G401 (cell line): ENCODE results near the gene PRPF40B. TPM values are rescaled to one million over a fixed set of nuclear protein-coding genes. Genes with fewer than 3 reads are reported as not detected.

Experiments used
- DNase-seq: peaks from one replicate; pipeline ENCODE4 v3.0.0-alpha.2; 2015; ENCODE audit warnings: low spot score
- in situ Hi-C: cut with HindIII; loops from 2 replicates; pipeline ENCODE4 v1.10.0; 2016; ENCODE audit warnings: low sequenced_read_pairs, mixed read lengths
- total RNA-seq: library from RNA; depleted of rRNA; stranded (reverse); fragments of >200 nt; shearing (Covaris generic); gene quantifications from 2 replicates; pipeline ENCODE4 v1.2.3, GENCODE V29; 2014

Gene PRPF40B
- total RNA-seq, 1 experiment from 2014 or later, result 11.2 TPM

DNA sequence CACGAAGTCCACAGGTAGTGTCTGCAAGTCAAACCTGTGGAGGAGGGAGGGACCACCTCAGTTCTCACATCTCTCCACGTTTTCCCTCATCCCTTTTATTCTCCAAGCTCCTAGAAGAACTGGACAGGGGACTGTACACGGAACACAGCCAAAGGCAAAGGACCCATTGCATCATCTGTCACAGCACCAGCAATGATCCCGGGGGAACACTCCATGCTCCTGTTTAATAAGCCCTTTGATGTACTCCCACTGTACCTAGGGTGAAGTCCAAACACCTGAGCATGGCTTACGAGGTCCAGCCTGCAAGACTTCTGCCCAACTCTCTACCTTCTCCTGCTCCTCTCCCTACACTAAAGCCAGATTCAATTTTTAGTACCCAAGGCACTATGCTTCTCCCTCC lies 26.5 kb downstream of the PRPF40B start:
- in situ Hi-C loops, result no loop called here
- DNase-seq, result no peak

DNA sequence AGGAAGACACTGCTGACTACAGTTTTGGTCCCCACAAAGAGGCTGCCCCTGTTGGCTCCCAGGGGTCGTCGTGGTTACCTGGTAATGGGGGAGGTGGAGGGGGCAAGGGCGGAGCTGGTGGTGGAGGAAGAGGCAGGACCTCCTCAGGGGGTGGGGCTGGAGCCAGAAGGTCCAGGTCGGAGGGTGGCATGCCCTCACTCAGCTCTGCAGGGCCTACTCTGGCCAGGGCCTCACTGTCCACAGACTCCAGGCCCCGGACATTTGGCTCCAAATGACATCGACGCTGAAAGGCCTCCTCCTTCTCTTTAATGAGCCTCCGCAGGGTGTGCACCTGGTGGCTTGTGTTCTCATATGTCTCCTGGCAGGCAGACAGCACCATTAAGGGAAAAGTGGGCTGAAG lies 28.5 kb downstream of the PRPF40B start:
- DNase-seq, result peak; percentile 49
- in situ Hi-C loops, result no loop called here

DNA sequence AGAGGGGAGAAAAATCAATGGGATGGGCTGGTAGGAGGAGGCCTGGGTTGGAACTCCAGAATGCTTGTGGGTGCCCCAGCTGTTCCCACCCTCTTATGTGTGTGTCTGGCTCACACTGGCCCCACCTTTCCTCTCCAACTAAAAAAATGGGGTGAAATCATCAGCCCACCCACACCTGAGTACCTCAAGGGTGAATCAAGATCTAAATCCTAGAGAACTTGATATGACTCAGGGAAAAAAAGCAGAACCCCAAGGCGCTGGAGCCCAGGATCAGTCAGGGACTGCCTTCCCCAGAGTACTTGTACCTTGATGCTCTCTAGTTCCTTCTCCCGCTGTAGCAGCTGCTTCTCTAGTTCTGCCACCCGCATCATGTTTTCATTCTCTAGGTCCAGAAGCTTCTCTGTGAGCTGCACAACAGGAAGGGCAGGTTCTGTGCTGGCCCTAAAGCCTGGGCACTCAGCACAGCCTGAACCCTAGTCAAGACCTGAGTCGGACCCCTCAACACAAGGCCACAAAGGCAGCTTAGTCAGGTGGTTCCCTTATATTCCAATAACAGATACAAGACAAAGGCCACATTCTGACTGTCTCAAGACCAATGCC lies 29.7 kb downstream of the PRPF40B start:
- in situ Hi-C loops, result no loop called here
- DNase-seq, result no peak

DNA sequence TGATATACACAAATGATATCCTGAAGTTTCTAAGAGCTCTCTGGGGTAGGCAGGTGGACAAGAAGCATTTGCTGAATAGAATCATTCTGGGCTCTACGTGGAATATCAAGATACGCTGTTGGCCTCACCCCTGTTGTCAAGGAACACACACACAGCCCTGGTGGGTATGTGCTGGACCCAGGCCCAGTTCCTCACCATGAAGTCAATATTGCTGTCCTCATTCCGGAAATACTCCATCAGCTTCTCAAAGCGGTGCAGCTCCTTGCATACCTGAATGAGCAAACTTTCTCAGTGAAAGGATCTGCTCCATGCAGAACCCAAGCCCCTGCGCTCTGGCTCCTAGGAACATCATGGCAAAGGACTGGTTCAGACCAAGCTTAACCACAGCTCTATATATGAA lies 31.4 kb downstream of the PRPF40B start:
- no peak for DNase-seq
- in situ Hi-C loops, result no loop called here

DNA sequence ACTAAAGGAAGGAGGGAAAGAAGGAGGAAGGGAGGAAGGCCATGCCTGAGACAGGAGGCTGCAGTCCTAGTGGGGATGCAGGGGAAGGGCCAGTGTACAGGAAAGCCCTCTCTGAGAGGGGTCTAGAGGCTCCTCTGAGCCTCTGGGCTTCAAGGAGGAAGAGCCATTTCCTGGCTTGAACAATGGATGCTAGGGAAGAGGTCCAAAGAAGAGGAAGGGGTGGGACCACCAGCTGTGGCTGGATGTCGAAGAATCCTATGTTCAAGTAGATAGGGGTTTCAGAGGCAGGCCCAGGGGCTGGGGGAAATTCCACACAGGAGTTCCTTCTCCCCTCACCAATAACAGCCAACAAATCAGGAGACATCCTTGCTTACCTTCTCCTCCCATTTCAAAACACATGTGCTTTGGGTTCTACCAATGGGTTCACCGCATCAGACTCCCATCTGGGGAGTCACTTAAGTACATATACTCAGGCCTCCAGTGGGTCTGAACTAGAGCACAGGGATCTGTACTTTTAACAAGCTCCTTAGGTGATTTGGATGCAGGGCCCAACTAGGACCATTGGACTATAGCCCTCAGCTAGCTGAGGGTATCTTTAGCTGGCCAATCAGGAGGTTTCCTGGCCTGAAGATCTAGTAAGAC lies 32.4 kb downstream of the PRPF40B start:
- in situ Hi-C loops, result no loop called here
- no peak for DNase-seq

DNA sequence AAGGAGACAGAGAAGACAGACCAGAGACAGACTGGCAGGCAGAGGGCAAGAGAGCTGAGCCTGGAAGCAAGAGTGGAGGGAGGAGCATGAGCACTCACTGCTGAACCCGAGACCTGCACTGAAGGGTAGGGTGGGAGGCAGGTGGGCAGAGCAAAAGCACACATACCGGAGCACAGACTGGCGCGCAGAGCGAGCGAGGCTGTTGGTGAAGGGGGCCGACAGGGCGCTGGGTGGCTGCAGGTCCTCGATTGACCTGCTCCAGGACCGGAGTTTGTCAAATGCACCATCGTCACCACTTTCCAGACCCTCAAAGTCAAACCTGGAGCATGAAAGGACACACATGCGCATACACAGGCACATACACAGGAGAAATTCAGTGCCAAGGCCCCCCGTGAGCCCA lies 34.9 kb downstream of the PRPF40B start:
- in situ Hi-C loops, result no loop called here
- DNase-seq, result no peak

DNA sequence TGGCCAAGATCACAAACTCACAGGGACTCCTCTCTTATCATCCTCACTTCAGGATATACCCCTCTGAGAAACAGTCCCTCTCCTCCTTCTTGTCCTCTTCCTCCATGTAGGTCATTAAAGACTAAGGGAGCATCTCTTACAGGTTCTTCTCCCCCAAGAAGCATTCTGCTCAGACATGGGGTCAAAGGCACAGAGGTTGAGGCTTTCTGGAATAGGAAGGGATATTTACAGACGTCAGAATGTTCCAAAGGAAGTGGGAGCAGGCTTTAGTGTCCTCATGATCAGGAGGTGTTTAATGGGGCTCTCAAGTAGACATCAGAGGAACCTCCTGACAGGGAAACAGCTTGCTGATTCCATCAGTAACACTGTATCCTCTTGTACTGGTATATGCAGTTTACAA lies 36.4 kb downstream of the PRPF40B start:
- in situ Hi-C loops, result no loop called here
- no peak for DNase-seq

DNA sequence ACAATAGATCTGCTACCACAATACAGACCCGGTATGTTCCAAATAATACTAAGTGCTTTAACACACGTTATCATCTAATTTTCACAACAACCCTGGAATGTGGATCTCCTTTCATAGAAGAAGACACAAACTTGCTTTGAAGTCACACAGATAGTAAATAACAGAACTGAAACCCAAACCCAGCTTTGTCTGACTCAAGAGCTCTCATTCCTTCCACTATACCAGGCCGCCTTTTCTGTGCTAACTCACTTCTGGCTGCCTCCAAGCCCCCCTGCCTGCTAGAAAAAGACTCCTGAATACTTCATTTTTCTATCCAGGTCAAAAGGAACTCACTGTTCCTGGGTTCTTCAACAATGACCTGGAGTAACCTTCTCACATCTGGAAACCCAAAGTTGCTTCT lies 37.8 kb downstream of the PRPF40B start:
- in situ Hi-C loops, result no loop called here
- DNase-seq, result no peak

DNA sequence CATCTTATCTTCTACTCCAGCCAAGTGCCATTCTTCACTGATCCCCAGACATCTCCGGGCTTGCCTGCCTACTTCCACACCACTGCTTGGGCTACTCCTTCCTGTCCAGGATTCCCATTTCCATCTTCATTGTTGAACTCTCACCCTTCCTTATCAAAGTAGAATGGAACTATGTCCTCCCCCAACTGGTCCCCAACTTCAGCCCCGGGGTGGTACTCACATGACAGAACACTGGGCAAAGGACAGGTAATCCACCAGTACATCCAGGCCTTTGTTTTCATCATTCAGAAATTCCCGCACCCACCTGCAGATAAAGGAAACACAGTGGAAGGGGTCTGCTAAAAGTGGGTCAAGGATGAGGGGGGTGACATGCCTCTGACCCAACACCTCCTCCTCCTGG lies 38.4 kb downstream of the PRPF40B start:
- no peak for DNase-seq
- in situ Hi-C loops, result no loop called here

DNA sequence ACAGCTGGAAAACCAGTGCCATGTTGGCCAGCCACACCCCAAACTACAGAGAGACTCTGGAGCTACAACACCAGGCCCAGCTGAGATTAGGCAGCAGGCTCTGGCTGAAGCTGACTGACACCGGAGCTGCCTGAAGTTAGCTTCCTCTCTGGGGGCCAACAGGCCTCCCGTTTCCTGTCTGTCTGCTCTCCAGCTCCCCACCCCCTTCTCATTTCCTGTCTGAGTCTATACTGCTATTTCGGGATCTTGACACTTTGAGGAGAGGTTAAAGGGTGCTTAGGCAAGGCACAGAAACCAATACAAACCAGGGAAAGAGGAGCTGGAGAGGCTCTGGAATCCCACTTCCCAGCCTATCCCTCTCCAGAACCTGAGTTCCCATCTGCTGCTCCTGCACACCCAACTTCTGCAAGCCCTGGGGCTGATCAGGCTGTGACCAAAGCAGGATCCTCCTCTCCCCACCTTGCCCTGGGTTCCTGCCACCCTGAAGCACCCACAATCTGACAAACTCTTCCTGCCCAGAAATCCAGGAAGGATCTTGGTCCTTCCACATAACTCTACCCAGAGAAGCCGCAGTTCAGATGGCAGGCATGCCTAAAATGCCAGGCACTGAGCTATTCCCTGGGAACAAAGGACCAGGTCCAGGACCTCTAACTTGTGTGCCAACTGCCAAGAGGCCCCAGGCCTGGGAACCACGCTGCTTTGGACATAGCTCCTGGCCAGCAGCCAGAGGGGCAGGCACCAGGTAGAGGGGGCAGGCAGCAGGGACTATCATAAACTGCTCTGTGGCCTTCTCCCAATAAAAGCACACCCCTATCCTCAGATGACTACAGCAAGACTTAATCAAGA lies 39.9 kb downstream of the PRPF40B start:
- no peak for DNase-seq
- in situ Hi-C loops, result no loop called here

DNA sequence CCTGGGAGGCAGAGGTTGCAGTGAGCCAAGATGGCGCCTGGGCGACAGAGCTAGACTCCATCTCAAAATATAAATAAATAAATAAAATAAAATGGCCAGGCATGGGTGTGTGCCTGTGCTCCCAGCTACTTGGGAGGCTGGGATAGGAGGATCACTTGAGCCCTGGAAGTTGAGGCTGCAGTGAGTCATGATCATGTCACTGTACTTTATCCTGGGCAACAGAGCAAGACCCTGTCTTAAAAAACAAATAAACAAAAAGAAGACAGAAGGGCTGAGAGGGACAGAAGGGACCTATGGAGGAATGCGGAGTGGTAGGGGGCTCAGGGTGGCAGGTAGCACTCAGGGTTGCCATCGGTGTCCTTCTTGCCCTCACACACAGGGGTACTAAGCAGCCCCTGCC lies 40.8 kb downstream of the PRPF40B start:
- DNase-seq, result no peak
- in situ Hi-C loops, result no loop called here

DNA sequence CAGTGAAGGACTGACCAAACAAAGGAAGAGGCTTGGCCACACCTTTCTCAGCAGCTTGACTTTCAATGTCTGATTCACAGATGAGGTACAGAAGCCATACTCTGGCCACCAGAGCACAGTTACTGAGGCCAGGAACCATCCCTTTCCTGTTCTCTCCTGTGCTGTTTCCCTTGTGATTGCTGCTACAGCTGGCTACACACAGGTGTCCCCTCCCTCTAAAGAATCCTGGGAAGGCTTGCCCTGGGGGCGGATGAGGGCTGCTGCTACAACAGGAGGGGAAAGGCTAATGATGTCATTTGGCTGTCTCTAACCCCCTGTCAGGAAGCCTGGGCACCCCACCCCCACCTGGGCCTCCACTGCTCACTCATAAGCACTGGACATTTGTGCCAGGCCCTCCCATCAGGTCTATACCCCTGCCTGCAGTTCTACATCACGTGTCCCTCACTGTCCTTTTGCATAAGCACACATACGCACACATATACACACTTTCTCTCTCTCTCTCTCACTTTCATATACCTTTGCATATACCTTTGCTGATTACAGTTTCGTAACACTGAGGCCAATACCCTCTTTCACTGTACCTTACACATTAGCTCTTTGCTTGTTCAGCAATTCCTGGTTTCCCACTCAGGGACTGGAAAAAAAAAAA lies 41.4 kb downstream of the PRPF40B start:
- in situ Hi-C loops, result no loop called here
- DNase-seq, result no peak

DNA sequence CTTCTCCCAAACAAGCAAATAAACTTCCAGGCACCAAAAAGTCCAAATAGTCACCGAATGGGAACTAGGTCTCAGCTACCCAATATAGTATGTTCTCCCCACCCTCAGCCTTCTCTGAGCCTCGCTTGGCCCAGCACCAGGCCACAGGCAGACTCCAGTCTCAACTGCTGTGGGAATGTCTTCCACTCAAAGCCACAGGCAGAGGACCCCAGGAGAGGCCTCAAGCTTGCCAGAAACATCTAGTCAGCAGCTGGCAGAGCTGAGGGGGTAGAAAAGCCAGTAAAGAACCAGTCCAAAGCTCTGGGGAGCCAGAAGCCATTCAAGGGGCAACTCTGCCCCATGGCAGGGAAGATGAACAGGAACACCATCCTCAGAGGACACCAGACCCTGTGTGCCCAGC lies 42.0 kb downstream of the PRPF40B start:
- in situ Hi-C loops, result no loop called here
- no peak for DNase-seq

DNA sequence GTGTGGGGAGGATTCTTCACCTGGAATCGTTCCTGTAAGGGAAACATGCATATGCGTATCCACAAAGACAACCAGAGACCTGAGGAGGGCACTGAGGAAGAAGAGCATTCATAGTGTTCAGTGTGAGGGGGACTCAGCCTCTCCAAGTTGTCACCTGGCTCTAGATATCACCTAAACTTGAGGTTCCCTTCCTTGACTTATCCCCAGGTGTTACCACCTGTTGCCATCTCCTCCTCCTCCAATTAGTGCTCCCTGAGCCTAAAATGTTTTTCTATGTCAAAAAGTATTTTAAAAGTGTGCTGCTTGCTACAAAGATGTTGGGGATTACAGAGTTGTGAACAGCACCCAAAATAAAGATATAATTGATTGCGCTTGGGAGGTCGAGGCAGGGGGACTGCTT lies 42.8 kb downstream of the PRPF40B start:
- in situ Hi-C loops, result no loop called here
- DNase-seq, result no peak

DNA sequence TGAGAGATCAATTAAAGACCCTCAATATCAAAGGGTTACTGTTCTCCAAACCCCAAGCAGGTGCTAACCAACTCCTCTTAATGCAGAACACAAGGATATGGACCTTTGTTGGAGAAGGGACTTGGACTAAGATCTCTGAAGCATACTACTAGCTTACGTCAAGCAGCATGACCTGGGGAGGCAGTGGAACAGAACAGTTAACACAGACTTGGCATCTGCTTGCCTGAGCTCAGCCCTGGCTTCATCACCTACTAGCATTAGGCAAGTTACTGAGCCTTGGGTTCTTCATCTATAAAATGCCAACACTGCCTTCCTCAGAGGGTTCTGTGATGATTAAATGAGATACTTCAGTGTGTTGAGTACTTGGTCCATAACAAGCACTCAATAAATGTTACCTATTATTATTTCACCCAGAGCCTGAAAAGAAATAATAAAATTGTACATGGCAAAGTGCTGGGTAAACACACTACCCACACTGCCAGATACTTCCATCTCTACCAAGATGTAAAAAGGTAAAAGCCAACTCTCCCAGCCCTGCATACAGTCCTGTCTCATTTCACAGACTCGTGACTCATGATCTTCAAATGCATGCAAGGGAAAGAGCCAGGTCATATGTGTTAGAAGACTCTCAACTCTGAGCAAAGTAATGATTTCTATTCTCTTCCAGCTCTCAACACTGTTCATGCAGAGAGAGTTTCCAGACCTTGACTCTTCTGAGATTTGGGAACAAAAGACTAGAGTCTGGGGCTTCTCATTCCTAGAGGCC lies 44.1 kb downstream of the PRPF40B start:
- in situ Hi-C loops, result no loop called here
- DNase-seq, result no peak

DNA sequence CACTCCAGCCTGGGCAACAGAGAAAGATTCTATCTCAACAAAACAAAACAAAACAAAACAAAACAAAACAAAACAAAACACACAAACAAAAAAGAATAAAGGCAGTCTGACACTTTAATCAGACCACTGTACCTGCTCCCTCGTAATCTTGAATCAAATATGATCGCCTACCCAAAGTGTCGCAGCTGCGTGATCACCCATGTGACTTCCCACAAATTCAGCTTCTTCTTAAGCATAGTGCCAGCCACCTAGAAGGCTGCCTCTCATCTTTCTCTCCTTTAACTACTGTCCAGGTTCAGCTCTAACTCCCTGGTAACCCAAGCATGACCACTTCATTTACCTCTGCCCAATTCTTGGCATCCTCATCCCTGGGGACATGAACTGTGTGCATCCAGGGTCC lies 46.4 kb downstream of the PRPF40B start:
- in situ Hi-C loops, result no loop called here
- DNase-seq, result no peak

DNA sequence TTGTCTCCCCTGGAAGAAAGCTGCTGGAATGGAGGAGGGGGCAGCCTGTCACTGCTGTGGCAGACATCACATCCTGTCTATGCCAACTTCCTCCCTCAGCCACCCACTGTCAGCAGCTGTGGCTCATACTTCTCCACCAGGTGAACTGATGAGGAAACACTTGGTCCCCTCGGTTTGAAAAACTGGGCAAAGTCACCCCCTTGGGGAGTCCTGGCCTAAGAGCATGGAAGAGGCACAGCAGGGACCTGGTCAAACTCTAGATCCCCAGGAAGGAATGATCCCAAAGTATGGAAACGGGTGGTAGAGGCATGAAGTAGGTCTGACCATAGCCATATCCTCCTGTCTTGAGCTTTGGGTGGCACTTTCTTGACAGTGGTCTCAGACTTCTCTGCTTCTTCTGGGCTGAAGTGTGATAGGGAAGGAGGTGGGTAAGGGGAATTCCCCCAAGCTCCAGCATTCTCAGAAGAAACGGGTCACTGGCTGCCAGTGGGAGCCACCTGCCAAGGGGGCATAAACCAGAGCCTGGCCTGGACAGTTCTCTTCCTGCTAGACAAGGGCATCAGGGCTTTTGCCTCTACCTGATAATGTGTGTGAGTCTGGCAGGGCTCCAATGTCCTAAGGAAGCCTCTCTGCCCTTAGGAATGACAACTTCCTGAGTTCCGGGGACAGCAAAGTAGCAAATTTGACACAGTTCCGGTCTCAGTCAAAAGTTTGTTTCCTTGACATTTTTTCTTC lies 47.8 kb downstream of the PRPF40B start:
- DNase-seq, result peak; percentile 23
- in situ Hi-C loops, result no loop called here

DNA sequence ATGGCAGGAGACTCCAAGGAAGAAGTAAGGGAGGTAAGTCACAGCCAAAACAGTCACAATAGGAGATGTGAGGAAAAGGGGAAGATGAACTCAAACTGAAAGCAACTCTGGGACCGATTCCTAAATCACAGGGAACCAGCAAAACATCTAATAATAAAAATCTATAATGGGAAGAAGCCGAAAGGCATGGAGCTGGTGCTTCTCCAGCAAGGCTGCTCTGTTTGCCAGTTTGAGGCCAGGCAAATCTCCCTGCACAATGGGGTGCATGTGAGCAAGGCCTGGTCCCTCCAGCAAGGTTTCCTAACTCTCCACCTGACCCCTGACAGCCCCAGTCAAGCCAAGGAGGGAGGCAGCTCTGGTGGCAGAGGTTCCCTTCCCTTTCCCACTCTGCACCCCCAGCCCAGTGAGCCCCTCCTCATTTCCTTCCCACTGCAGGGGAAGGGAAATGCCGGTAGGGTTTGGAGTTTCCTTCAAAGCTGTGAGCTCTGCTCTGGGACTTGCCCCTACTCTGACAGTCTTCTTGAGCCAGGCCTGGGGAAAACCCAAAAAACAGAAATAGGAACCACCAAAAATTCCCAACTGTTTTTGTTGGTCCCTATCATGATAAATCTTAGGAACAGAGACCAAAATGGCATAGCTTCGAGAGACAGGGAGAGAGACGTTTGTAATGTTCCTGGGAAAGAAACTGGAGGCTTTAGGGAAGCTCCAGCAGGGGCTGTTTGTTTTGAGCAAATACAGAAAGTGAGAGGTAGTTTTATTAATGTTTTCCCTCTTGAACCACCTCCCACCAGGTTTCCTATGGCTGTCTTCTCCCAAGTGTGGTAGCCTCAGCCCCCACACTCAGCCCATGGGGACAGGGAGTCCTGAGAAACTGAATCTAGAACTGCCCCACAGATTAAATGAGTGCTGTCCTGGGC lies 49.2 kb downstream of the PRPF40B start:
- in situ Hi-C loops, result no loop called here

More for the DNA sequence above, 49.2 kb downstream of the PRPF40B start:
- DNase-seq, result peak; percentile 64
